Measurements from ENCODE around the gene CFAP92.
A peak's percentile ranks its signal among the peaks of the same experiment; 100 is the strongest.

The CFAP92 gene

DNA sequence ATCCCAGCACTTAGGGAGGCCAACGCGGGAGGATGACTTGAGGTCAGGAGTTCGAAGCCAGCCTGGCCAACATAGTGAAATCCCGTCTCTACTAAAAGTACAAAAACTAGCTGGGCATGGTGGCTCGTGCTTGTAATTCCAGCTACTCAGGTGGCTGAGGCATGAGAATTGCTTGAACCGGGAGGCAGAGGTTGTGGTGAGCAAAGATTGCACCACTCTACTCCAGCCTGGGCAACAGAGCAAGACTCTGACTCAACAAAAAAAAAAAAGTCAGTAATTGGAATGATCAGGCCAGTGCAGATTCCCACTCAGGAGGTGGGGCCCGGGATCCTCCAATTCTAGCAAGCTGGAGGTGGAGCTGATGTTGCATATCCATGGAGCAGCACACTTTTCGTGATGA is 5.6 kb downstream of the CFAP92 start:
- no peak for DNase-seq

DNA sequence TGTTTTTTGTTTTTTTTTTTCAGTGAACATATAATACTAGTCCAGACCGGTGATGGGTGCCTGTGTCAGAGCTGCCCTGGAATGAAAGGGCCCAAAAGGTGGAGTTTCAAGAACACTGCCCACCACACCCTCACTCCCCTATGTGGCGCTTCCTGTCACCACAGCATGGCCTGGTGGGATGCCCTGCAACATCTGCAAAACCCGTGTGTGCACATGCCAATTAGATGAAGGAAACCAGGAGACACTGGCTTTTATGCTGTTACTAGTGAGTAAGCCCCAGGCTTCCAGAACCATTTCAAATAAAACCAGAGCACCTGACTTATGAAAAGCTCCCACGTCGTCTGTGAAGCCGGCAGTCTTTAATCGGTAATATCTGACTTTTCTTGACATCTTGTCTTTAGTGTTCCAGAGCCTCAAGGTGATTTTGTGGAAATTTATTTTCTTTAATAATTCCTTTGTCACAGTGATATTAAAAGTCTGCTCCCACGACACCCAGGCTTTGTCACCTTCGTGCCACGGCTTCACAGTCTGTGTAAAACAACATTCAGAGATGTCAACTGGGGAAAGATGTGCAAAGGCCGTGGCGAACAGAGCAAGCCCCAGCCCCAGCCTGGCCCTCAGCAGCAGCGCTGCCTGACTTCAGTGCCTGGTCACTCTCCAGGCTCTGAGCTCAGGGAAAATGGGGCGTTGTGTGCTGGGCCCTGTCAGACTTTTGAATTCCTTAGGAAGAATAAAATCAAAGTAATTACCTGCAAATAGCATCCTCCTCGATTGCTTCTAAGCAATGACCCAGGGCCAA is 6.4 kb downstream of the CFAP92 start:
- DNase-seq: no peak

DNA sequence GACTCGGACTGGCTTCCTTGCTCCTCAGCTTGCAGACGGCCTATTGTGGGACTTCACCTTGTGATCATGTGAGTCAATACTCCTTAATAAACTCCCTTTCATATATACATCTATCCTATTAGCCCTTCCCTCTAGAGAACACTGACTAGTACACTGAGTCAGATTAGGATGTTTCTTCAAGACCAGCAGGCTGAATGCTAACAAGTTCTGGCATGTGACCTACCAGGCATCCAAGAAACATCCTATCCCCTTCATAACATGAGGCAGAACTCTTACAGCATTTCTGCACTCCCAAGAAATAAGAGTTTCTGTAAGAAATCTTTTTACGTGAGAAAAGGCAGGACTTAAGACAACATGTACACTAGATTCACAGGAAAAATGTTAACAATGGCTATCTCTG is 9.3 kb downstream of the CFAP92 start:
- no peak for DNase-seq

DNA sequence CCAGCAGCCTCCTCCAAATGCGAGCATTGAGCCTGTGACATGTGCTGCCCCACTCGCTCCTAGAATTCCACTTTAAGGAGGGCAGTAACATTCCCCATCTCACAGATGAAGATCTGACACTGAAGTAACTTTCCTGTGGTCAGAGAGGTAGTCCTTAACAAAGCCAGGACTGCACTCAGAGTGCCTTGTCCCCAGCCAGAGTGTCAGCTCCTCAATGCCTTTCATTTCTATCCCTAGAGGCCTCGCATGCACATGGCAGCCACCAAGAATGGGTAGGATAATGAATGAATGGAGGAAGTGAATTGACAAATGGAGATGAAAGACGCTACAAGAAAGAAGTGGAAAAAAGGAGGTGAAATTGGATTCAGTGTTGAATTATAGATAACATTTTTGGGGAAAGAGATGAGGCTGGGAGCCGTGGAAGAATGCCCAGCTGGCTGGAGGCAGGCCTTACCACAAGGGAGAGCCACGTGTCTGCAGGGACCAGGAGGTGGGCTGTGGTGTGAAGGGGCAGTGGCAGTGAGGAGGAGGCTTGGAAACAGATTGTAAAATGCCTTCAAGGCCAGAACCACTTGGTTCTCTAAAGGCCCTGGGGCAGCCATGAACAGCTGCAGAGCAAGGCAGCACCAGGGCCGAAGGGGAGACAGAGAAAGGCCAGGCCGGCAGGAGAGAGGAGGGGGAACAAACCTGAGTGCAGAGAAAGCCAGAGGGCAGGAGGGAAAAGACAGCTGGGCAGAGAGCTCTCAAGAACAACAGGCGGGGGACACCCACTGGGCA is 10.4 kb downstream of the CFAP92 start:
- no peak for DNase-seq

DNA sequence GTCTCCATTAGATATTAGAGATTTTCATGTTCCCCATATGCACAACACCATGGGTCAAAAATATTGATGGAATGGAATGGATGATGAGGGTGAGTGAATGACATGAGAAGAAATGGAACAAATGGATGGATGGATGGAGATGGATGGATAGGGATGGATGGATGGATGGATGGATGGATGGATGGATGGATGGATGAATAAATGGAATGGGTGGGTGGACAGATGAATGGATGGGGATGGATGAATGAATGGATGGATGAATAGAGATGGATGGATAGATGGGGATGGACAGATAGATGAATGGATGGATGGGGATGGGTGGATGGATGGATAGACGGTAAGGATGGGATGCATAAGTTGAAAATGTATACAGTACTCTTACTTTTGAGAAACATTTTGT is 18.6 kb downstream of the CFAP92 start:
- no peak for DNase-seq

DNA sequence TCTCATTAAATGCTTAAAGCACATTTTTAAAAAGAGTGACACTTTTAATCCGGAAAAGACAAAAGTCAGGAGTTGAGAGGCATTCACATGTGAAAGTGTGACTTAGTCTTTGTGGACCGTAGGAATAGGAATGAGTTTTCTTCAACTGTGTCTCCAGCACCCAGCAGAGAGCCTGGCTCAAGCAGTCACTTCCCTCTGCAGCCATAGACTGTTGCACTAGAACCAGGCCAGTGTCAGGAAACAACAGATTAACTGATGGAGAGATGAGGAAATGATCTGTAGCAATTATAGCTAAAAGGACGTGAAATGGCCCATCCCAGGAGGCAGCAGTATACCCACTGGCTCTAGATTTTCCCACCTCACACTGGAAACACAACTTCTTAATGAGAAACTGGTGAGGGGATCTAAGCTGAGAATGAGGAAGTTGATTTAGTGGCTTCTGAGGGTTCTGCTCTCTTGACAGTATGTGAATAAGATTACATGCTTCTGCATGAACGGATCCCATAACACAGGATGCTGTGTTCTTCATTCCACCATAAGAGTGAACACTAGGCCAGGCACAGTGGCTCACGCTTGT is 19.8 kb downstream of the CFAP92 start:
- no peak for DNase-seq

DNA sequence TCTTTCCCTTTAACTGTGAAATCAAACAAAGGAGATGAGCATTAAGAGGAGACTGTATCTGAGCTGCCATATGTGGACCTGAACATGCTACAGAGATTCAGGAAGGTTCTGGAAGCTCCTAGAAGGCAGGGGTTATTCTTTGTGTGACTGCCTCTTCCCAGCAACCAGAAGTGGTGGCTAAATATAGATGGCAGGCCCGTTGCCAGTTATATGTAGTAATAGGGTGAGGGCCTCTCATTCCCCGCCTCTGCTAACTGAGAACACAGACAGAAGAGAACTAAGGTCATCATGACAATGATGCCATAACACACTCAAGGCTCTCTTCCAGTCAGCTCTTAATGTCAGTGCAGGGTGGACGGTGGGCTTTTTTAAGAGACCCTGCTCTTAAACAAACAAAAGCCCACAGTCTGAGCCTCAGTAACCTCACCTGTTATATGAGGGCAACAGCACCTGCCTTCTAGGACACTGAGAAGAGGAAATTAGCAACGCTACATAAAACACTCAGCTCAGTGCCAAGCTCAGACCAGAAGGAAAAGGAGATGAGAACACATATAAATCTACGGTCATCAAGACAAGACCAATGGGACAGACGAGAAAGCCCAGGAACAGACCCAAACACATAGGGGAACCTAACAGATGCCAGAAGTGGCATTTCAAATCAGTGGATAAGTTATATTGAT is 22.3 kb downstream of the CFAP92 start:
- DNase-seq: no peak

DNA sequence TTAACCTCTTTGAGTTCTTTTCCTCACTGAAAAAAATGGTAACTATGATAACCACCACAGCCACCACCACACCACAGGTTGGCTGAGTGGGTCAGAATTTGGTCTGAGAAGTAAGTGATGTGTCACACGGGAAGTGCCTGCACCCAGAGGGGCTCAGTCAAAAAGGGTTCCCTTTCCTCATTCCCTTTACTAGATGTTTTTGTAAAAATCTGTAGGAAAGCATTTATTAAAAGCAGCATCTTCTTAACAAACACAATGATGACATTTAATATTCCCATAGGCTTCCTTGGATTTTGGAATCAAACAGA is 23.2 kb downstream of the CFAP92 start:
- no peak for DNase-seq

DNA sequence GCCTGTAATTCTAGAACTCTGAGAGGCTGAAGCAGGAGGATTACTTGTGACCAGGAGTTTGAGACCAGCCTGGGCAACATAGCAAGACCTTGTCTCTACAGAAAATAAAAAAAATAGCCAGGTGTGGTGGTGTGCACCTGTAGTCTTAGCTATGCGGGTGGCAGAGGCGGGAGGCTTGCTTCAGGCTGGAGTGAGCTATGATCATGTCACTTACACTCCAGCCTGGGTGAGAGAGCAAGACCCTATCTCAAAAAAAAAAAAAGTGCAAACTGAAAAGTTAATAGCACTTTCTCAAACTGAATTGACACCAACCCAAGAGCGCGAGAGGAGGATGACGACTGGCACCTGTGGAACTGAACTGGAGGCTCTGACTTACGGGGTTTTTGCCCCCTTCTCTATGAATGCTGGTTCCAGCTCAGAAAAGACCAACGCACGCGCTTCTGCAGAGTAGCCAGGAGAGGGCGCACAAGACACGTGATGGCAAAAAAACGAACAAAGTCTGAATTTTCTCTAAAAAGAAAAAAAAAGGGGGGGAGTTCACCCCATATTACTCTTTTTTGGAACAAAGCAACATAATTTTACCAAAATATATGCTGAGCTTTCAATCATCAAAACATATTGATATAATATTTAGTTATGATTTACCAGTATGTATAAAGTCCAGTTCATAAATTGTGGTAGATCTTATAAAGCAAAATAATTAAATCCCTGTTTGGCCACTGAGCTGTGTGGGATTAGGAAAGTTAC is 23.7 kb downstream of the CFAP92 start:
- peak in 23 of 56 donors; percentile 1 to 44 (median 11) for DNase-seq

DNA sequence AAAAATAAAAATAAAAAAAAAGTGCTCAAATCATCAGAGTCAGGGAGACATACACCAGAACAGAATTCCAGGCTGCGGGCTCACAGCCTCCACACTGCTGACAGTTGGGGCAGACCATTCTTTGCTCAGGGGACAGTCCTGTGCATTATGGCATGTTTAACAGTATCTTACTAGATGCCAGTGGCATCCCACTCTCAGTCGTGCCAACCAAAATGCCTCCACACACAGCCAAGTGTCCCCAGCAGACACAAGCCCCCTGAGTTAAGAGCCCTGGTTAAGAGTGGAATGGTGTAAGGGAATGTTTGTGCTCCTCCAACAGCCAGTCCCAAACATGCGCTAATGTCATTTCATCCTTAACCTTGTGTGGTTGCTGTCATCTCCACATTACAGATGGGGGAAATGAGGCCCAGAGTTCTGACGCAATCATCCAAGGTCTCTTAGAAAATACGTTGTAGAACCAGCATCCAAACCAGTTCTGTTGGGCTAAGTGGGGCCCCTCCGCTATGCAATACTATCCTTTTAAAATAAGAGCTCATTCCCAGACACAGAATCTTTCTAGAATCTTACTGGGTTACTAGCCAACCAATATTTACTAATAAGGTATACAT is 26.0 kb downstream of the CFAP92 start:
- no peak for DNase-seq

DNA sequence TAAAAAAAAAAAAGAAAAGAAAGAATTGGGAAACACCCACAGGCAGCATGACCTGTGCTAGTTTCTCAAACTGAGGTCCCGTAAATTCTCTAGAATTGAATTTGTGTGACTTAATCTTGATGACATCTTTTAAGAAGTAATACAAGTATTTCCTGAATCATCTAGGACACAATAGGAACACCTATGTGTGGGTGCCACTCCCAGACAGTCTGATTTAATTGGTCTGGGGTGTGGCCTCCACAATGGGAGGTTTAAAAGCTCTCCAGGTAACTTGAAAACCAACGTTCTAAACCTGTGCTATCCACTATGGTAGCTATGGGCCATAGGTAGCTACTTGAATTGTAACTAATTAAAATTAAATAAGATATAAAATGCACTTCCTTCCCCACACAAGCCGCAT is 28.1 kb downstream of the CFAP92 start:
- DNase-seq: no peak

DNA sequence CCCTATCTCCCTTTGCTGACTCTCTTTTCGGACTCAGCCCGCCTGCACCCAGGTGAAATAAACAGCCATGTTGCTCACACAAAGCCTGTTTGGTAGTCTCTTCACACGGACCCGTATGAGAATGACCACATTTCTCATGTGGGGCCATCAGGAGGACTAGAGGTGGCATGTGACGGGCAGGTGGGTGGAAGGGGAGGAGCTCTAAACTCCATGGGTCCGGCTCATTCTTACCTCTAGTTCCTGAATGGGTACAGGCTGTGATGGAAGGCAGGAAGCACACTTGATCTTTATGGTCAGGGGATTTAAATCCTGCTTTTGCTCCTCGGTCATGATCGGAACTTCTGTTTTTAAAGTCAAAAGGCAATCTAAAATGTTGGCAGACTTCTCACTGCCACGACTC is 28.6 kb downstream of the CFAP92 start:
- DNase-seq: no peak

DNA sequence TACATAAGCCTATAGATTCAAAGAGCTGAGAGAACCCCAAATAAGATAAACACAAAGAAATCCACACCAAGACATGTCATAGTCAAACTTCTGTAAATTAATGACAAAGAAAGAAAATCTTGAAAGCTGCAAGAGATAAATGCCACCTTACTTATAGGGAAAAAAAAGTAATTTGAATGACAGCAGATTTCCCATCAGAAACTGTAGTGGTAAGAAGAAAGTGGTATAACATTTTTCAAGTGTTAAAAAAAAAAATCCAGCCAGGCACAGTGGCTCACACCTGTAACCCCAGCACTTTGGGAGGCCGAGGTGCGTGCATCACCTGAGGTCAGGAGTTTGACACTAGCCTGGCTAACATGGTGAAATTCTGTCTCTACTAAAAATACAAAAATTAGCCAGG is 37.4 kb downstream of the CFAP92 start:
- no peak for DNase-seq

DNA sequence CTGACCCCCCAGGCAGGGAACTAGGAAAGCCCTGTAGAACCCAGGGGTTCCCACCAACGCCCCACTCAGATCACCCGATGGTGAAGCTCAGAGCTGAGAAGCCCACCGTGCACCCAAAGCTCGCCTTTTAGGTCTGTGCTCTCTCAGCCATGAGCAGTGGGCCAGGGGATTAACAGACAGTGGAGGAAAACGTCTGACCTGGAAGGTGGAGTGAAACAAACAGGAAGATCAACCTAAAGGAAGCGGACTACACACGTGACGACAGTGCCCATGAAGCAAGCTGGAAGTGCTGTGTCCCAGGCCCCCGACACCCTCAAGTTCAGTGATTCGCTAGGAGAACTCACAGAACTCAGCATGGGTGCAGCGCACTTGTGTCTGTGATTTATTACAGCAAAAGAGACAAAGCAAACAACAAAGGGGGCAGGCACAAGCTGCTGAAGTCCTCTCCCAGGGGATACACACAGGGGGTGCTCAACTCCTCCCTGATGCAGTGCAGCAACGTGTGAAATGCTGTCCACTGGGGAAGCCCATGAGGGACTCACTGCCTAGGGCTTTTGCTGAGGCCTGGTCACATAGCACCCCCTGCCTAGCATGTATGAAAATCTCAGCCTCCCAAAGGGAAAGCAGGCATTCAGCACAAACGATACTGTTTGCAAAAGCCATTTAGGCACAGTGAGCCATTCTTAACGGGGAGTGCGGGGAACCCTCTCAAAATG is 43.5 kb downstream of the CFAP92 start:
- DNase-seq: peak in 6 of 56 donors; percentile 1 to 33 (median 12)

DNA sequence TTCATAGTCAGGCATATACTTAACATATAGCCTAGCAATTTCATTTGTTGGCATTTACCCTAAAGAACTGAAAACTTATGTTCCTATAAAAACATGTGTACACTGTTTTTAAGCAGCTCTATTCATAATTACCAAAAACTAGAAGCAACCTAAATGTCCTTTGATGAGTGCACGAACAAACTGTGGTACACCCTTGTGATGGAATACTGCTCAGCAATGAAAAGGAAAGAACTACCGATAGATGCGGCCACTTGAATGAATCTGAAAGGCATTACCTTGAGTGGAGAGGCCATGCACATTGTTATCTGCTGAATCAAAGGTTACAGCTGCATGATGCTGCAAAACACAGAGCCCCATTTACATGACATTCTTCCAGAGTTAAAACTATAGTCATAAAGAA is 44.7 kb downstream of the CFAP92 start:
- DNase-seq: no peak

DNA sequence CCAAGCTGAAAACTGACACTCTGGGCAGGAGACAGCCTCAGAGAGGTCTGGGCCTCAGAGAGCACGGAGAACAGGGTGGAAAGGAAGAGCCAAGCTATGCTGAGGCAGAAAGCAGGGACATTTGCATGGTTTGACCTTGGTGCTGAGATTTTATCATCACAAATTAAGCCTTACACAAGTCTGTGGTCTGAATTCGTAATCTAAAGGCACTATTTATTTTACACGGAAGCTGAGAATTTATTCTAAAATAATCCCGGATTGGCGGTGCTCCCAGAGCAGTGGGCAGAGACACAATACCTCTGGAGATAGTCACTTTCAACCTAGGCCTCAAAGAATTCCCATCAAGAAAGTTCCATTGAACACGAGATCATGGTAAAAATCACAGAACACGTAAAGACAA is 47.5 kb downstream of the CFAP92 start:
- DNase-seq: no peak

DNA sequence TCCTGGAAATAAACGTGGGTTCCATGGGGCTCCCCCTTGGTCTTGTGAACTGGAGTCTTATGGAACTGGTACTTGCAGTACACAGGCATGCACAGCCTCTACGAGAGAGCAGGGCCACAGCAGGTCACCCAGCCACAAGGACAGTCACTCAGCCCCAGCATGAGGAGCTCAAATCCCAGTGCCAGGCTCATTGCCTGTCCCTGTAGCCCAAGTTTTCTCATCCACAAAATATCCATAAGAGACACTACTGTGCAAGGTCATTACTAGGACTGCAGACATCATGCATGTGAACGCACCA is 48.0 kb downstream of the CFAP92 start:
- DNase-seq: no peak

DNA sequence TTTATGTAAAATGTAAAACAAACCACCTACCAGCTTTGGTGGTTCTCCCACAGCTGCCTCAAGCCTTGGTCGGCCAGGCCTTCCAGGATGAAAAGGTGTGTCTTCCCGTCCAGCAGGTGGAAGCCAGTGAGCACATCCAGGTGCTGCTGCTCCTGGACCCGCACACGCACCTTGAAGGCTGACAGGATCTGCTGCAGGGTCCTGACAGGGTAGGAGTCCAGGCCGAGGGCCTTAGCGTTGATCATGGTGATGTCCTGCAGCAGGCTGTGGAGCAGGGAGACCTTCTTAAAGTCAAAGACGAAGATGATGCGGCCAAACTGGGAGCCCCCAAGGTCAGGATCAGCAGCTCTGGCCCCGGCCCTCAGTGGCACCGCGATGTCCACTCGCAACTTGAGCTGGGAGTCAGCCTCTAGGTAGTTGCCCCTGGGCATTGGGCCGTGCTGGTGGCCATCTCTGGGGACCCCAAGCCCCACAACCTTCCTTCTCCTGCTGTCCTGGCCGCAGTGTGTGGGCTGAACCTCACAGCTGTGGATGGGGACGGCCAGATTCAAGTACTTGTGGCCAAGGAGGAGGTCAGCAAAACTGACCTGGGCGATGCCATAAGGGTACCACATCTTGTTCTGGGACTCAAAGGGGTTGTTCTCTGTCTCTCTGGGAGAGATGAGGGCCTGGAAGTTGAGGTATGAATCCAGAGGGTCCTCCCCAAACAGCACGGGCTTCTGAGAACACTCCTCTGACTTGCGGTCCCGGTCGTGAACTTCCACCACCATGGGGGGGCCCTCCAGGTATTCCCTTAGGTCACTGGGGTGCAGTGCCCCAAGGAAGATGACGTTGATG is 48.6 kb downstream of the CFAP92 start:
- DNase-seq: no peak

DNA sequence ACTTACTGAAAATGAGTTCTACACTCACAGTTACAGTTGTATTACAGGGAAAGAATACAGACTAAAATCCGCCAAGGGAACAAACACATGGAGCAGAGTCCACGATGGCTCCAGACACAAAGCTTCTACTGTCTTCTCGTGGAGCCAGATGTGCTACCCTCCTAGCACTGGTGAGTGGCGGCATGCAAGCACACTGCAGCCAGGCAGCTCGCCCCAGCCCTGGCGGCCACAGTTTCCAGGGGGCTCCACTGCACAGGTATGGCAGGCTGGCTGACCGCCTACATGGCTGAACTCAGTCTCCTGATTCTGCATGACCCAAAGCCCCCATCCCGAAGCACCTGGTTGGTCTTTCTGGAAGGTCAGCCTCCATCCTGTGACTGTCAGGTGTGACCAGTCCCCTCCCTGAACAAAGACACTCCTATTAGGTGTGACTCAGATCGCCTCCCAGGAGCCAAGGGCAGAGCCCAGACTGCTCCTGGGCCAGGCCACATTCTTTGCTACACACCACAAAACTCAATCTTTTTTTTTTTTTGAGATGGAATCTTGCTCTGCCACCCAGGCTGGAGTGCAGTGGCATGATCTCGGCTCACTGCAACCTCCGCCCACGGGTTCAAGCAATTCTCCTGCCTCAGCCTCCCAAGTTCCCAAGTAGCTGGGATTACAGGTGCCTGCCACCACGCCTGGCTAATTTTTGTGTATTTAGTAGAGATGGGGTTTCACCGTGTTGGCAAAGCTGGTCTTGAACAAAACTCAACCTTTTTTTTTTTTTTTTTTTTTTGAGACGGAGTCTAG is 51.5 kb downstream of the CFAP92 start:
- DNase-seq: no peak
